Measurements from ENCODE around the gene SEMA4C.

DNA sequence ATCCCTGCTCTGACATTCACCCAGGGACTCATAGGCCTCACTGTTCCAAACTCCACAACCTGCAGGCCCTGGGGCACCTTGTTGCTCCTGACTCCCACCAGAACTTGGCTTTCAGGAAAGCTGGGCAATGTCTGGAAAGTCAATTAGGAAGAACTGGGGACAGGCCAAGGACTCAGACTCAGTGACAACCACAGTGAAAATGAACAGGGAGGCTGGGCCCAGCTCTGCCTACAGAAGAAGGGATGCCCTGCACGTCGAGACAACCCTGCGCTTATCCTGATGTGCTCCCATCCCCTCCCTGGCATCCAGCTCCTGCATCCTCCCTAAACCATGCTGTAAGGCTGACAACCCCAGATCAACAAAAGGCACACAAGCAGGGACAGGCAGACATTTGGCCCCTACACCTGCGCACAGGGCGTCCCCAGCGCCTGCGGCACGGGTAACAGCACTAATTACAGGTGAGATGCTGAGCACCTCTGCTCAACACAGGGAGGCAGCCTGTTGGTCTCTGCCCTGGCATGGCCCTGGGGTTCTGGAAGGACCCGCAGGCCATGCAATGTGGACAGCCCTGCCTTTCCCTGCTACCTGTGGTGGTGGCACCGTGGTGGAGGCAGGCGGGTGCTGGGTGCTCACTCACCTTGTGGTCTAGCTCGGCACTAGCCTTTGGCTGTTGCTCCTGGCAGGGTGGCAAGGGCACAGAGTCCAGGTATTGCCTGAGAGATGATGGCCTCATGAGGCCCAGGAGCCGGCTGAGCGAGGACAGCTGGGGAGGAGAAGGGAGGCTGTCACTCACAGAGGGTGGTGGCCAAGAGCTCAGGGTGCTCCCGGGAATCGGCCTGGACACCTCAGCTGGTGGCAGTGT, 23.6 kb upstream of the SEMA4C start:
- TF ChIP-seq NR3C1 (IDR thresholded peaks at IDR 0.05) = no peak
- no peak for TF ChIP-seq EP300 (IDR thresholded peaks at IDR 0.05)
